ENCODE measurements around the gene FUT9. TPM values are rescaled to one million over a fixed set of nuclear protein-coding genes. Genes with fewer than 3 reads are reported as not detected.
A peak's percentile ranks its signal among the peaks of the same experiment; 100 is the strongest.

The FUT9 gene
- total and polyA plus RNA-seq, 2 donors (not counting 1 experiment from before 2014, with no cell fraction given): not detected

DNA sequence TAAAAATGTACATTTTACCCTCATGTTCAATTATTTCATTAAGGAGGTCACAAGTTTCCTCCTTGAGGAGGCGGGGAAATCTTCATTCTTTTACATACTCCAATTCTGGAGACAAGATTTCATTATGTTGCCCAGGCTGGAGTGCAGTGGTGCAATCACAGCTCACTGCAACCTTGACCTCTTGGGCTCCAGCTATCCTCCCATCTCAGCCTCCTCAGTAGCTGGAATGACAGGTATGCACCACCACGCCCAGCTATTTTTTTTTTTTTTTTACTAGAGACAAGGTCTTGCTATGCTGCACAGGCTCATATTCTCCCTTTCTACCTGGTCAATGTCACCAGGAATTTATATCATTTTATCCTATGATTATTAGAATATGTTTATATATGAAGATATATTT lies 85.8 kb downstream of the FUT9 start:
- H4K20me1 ChIP-seq (ENCODE audit: control insufficient read depth, extremely low read depth, insufficient read depth, low read length): no peaks in the 10 kb centered on the region
- H2AFZ ChIP-seq (ENCODE audit: low read length): no peak overlapping the region
- no peak for TF ChIP-seq EZH2 (IDR thresholded peaks at IDR 0.05; ENCODE audit: low read length, missing control alignments)
- TF ChIP-seq, protein P1, sequence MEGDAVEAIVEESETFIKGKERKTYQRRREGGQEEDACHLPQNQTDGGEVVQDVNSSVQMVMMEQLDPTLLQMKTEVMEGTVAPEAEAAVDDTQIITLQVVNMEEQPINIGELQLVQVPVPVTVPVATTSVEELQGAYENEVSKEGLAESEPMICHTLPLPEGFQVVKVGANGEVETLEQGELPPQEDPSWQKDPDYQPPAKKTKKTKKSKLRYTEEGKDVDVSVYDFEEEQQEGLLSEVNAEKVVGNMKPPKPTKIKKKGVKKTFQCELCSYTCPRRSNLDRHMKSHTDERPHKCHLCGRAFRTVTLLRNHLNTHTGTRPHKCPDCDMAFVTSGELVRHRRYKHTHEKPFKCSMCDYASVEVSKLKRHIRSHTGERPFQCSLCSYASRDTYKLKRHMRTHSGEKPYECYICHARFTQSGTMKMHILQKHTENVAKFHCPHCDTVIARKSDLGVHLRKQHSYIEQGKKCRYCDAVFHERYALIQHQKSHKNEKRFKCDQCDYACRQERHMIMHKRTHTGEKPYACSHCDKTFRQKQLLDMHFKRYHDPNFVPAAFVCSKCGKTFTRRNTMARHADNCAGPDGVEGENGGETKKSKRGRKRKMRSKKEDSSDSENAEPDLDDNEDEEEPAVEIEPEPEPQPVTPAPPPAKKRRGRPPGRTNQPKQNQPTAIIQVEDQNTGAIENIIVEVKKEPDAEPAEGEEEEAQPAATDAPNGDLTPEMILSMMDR (conservative IDR thresholded peaks at IDR 0.05 in 1 of 2, IDR thresholded peaks at IDR 0.05 in 1 of 2; ENCODE audit: low read depth in 1 of 2, low read length in 2 of 2): no peak
- no peaks in the 10 kb centered on the region for H3K79me2 ChIP-seq (ENCODE audit: control insufficient read depth, insufficient read depth, low read length)
- no peaks in the 10 kb centered on the region for H3K27me3 ChIP-seq (ENCODE audit: control insufficient read depth, insufficient read depth, low read length)
- no peaks in the 10 kb centered on the region for H3K9me3 ChIP-seq (ENCODE audit: control insufficient read depth, insufficient read depth, low read depth, low read length)
- H3K4me1 ChIP-seq (ENCODE audit: control insufficient read depth, extremely low read depth, insufficient read depth, low read length): no peaks in the 10 kb centered on the region
- no peak overlapping the region for H3K4me2 ChIP-seq (ENCODE audit: extremely low read depth, insufficient read depth, low read length)
- no peak for DNase-seq (ENCODE audit: low read depth in 2 of 2)
- H3K27ac ChIP-seq (ENCODE audit: insufficient read depth, low read length): no peak overlapping the region
- no peak overlapping the region for H3K9ac ChIP-seq (ENCODE audit: insufficient read depth, low read length)
- H3K36me3 ChIP-seq (ENCODE audit: control insufficient read depth, insufficient read depth, low read length): no peaks in the 10 kb centered on the region
- H3K4me3 ChIP-seq (replicated peaks in 1 of 4; ENCODE audit: control extremely low read depth in 1 of 4, insufficient read depth in 1 of 4, low read depth in 3 of 4, low read length in 4 of 4): no peak overlapping the region

DNA sequence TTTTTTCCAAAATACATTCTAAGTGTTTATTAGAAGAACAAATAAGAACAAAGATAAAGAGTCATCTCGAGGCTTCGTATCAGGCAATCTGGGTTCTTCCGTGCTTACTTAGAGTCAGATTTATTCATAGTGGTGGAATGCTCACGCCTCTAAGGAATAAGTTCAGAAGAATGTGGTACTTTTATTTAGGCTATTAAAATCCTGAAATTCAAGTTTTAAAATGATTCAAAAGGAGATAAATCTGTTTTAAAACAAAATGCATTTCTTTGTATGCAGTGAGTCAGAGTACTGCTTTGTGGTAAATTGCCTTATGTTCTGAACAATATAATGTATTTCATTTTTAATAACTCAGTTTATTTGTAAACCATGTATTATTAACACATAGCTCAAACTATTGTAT lies 89.1 kb downstream of the FUT9 start:
- Histone ChIP-seq H3K4me2 (ENCODE audit: extremely low read depth, insufficient read depth, low read length) (no peak overlapping the region), H3K4me3 (replicated peaks in 1 of 4; ENCODE audit: control extremely low read depth in 1 of 4, insufficient read depth in 1 of 4, low read depth in 3 of 4, low read length in 4 of 4) (no peak overlapping the region), H3K27ac (ENCODE audit: insufficient read depth, low read length) (no peak overlapping the region), H3K9ac (ENCODE audit: insufficient read depth, low read length) (no peak overlapping the region), H2AFZ (ENCODE audit: low read length) (no peak overlapping the region), H3K79me2 (ENCODE audit: control insufficient read depth, insufficient read depth, low read length) (no peaks in the 10 kb centered on the region), H3K4me1 (ENCODE audit: control insufficient read depth, extremely low read depth, insufficient read depth, low read length) (no peaks in the 10 kb centered on the region), H3K27me3 (ENCODE audit: control insufficient read depth, insufficient read depth, low read length) (no peaks in the 10 kb centered on the region), H3K9me3 (ENCODE audit: control insufficient read depth, insufficient read depth, low read depth, low read length) (no peaks in the 10 kb centered on the region), H4K20me1 (ENCODE audit: control insufficient read depth, extremely low read depth, insufficient read depth, low read length) (no peaks in the 10 kb centered on the region), H3K36me3 (ENCODE audit: control insufficient read depth, insufficient read depth, low read length) (no peaks in the 10 kb centered on the region)
- no peak for DNase-seq (ENCODE audit: low read depth in 2 of 2)
- TF ChIP-seq EZH2 (IDR thresholded peaks at IDR 0.05; ENCODE audit: low read length, missing control alignments): no peak
- TF ChIP-seq, protein P1 (conservative IDR thresholded peaks at IDR 0.05 in 1 of 2, IDR thresholded peaks at IDR 0.05 in 1 of 2; ENCODE audit: low read depth in 1 of 2, low read length in 2 of 2): no peak

DNA sequence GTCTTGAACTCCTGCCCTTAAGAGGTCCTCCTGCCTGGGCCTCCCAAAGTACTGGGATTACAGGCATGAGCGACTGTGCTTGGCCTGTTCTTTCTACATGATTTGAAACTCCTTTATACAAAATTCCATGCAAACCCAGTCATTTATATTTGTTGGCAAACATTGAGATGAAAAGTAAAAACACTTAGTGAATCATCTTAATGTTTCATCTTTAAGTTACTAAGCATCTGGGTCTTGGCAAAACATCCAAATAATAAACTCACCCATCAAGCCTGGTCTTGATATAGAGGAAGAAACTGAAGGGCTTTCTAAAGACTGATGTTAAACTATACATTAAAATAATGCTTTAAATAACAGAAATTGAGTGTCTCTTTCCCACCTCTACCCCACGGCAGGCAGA lies 95.1 kb downstream of the FUT9 start:
- no peaks in the 10 kb centered on the region for H3K27me3 ChIP-seq (ENCODE audit: control insufficient read depth, insufficient read depth, low read length)
- no peaks in the 10 kb centered on the region for H3K4me1 ChIP-seq (ENCODE audit: control insufficient read depth, extremely low read depth, insufficient read depth, low read length)
- TF ChIP-seq, protein P1 (conservative IDR thresholded peaks at IDR 0.05 in 1 of 2, IDR thresholded peaks at IDR 0.05 in 1 of 2; ENCODE audit: low read depth in 1 of 2, low read length in 2 of 2): no peak
- TF ChIP-seq EZH2 (IDR thresholded peaks at IDR 0.05; ENCODE audit: low read length, missing control alignments): no peak
- peak in 1 of 2 donors; percentile 6 for DNase-seq (ENCODE audit: low read depth in 2 of 2)
- no peak overlapping the region for H3K9ac ChIP-seq (ENCODE audit: insufficient read depth, low read length)
- no peak overlapping the region for H3K27ac ChIP-seq (ENCODE audit: insufficient read depth, low read length)
- H3K79me2 ChIP-seq (ENCODE audit: control insufficient read depth, insufficient read depth, low read length): no peaks in the 10 kb centered on the region
- no peaks in the 10 kb centered on the region for H3K9me3 ChIP-seq (ENCODE audit: control insufficient read depth, insufficient read depth, low read depth, low read length)
- no peak overlapping the region for H3K4me3 ChIP-seq (replicated peaks in 1 of 4; ENCODE audit: control extremely low read depth in 1 of 4, insufficient read depth in 1 of 4, low read depth in 3 of 4, low read length in 4 of 4)
- no peaks in the 10 kb centered on the region for H4K20me1 ChIP-seq (ENCODE audit: control insufficient read depth, extremely low read depth, insufficient read depth, low read length)
- H2AFZ ChIP-seq (ENCODE audit: low read length): no peak overlapping the region
- H3K4me2 ChIP-seq (ENCODE audit: extremely low read depth, insufficient read depth, low read length): no peak overlapping the region
- no peaks in the 10 kb centered on the region for H3K36me3 ChIP-seq (ENCODE audit: control insufficient read depth, insufficient read depth, low read length)
